Liver (tissue), 9 donors: ENCODE results near the gene STAP2. TPM values are rescaled to one million over a fixed set of nuclear protein-coding genes. Genes with fewer than 3 reads are reported as not detected.

Experiments used
- DNase-seq: peaks from one replicate; pipeline ENCODE4 v3.0.0-alpha.2; 2017; ENCODE audit warnings: low spot score
- H3K27ac ChIP-seq, 2 donors: one replicate each; pipeline ENCODE4 v1.7.0; 2013; ENCODE audit warnings: inconsistent platforms in 2 of 2, low read length in 2 of 2, control low read depth in 1 of 2, low read depth in 1 of 2, mild to moderate bottlenecking in 1 of 2
- H3K27me3 ChIP-seq, 4 donors: one replicate each; pipeline versions ENCODE4 v1.6.1 to v1.7.0; 2013; ENCODE audit warnings: low read length in 3 of 4, inconsistent platforms in 1 of 4, mild to moderate bottlenecking in 1 of 4, moderate library complexity in 1 of 4; ENCODE audit not compliant: control insufficient read depth in 4 of 4, insufficient read depth in 4 of 4
- H3K36me3 ChIP-seq, 4 donors: one replicate each; pipeline versions ENCODE4 v1.6.1 to v1.7.0; 2013; ENCODE audit warnings: low read length in 3 of 4, mild to moderate bottlenecking in 3 of 4, low read depth in 1 of 4, moderate library complexity in 1 of 4; ENCODE audit not compliant: control insufficient read depth in 4 of 4, insufficient read depth in 3 of 4
- H3K4me1 ChIP-seq, 4 donors: one replicate each; pipeline versions ENCODE4 v1.6.1 to v1.7.0; 2013; ENCODE audit warnings: low read length in 3 of 4, mild to moderate bottlenecking in 3 of 4, moderate library complexity in 1 of 4; ENCODE audit not compliant: control insufficient read depth in 4 of 4, insufficient read depth in 4 of 4
- H3K4me3 ChIP-seq, 3 donors: one replicate each; pipeline versions ENCODE4 v1.6.1 to v1.7.0; 2013; ENCODE audit warnings: low read length in 3 of 3, control low read depth in 1 of 3, low read depth in 1 of 3, mild to moderate bottlenecking in 1 of 3
- H3K9ac ChIP-seq, 2 donors: one replicate each; pipeline ENCODE4 v1.7.0; 2013; ENCODE audit warnings: low read length in 2 of 2, mild to moderate bottlenecking in 2 of 2, moderate library complexity in 2 of 2, control low read depth in 1 of 2, low read depth in 1 of 2
- H3K9me3 ChIP-seq, 4 donors: one replicate each; pipeline versions ENCODE4 v1.6.1 to v1.7.0; 2013; ENCODE audit warnings: low read length in 3 of 4; ENCODE audit not compliant: control insufficient read depth in 4 of 4
- ATF3 ChIP-seq: IDR thresholded peaks from 2 replicates; pipeline ENCODE4 v1.6.1; 2016; ENCODE audit warnings: antibody characterized with exemption
- HNF4A ChIP-seq, 2 donors: conservative IDR thresholded peaks; 2 replicates each; pipeline ENCODE4 v1.6.1; 2016; ENCODE audit warnings: antibody characterized with exemption in 2 of 2, mild to moderate bottlenecking in 2 of 2
- HNF4G ChIP-seq: IDR thresholded peaks from 2 replicates; pipeline ENCODE4 v1.6.1; 2016; ENCODE audit warnings: antibody characterized with exemption
- JUND ChIP-seq, 2 donors: IDR thresholded peaks; 2 replicates each; pipeline ENCODE4 v1.6.1; 2016; ENCODE audit warnings: antibody characterized with exemption in 2 of 2
- RAD21 ChIP-seq, 2 donors: IDR thresholded peaks; 2 replicates each; pipeline ENCODE4 v1.6.1; 2016; ENCODE audit warnings: antibody characterized with exemption in 2 of 2, mild to moderate bottlenecking in 2 of 2
- REST ChIP-seq: IDR thresholded peaks from 2 replicates; pipeline ENCODE4 v1.6.1; 2016; ENCODE audit warnings: antibody characterized with exemption, mild to moderate bottlenecking
- SP1 ChIP-seq: IDR thresholded peaks from 2 replicates; pipeline ENCODE4 v1.6.1; 2018; ENCODE audit warnings: antibody characterized with exemption, mild to moderate bottlenecking
- TAF1 ChIP-seq: conservative IDR thresholded peaks from 2 replicates; pipeline ENCODE4 v1.6.1; 2016; ENCODE audit warnings: antibody characterized with exemption, mild to moderate bottlenecking
- ZBTB33 ChIP-seq: IDR thresholded peaks from 2 replicates; pipeline ENCODE4 v1.6.1; 2016; ENCODE audit warnings: antibody characterized with exemption
- WGBS: extraction: QIAGEN DNeasy Blood & Tissue Kit; methylation state at CpG from one replicate; pipeline ENCODE4 v1.1.7; 2013; 5-methylcytosine and 5-hydroxymethylcytosine counted together
- polyA plus RNA-seq, 2 donors: library from polyadenylated mRNA; stranded (reverse) in 1 of 2; unstranded in 1 of 2; fragments of 200-250 nt in 1 of 2; fragments of >200 nt in 1 of 2; fragmentation: Nextera tagmentation in 1 of 2; extraction: Ambion mirVana in 1 of 2; gene quantifications; one replicate each; pipeline versions ENCODE4 v1.2.1 to v1.2.3, GENCODE V29; 2013 to 2015
- total RNA-seq, 2 donors: library from RNA; depleted of rRNA; stranded (reverse); fragments of >200 nt; gene quantifications; one replicate each; pipeline ENCODE4 v1.2.3, GENCODE V29; 2014
- TF ChIP-seq, protein P1 (sequence below): IDR thresholded peaks from 2 replicates; pipeline ENCODE4 v1.6.1; 2016; ENCODE audit warnings: antibody characterized with exemption
- TF ChIP-seq, protein P2 (sequence below): fragments of 150-350 bp; IDR thresholded peaks from 2 replicates; pipeline ENCODE4 v1.5.1; 2017; ENCODE audit warnings: improper control_type of control experiment, low read depth, low read length; ENCODE audit not compliant: missing input control
- donor health status: healthy.
- donor health status: healthy.
- donor health status: healthy.
- donor health status: healthy.
- donor health status: healthy.

The STAP2 gene
- total and polyA plus RNA-seq, 4 donors, result 8.6 to 26.4 (median 24.0) TPM

DNA sequence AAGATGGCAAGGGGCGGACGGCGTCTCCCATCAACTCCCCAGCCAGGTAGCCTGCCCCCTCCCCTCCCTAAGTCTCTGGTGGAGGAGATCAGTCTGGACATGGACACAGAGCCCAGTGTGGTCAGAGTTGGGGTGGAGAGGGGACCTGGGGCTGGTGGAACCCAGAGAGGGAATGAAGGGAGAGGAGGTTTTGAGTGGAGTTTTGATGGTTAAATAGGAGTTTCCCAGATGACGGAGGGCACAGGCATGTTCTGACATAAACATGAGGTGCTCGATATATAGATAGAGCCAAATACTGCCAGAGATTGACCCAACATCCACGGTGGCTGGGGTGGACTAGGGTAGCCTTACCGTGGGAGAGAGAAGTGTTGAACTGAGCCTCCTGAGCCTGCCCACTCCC is 20.2 kb downstream of the STAP2 start (continued):
- TF ChIP-seq ATF3 (no peak), SP1 (no peak), TAF1 (no peak), ZBTB33 (no peak), HNF4A (conservative IDR thresholded peaks at IDR 0.05) (no peak)
- TF ChIP-seq, protein P1, sequence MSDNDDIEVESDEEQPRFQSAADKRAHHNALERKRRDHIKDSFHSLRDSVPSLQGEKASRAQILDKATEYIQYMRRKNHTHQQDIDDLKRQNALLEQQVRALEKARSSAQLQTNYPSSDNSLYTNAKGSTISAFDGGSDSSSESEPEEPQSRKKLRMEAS, result no peak

DNA sequence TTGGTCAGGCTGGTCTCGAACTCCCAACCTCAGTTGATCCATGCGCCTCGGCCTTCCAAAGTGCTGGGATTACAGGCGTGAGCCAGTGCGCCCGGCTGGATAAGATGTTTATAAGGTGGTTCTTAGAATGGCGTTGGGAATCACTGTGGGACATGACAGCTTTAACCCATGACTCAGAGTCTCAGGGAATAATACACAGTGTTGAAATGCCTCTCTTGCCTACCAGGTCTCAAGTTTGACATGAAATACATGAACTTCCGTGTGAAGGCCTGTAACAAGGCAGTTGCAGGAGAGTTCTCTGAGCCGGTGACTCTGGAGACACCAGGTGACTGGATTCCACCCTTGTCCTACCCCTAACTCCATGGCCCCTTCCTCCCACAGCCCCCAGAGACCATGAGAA is 21.7 kb downstream of the STAP2 start:
- DNase-seq, result no peak
- whole genome bisulfite sequencing, result 92% methylated on average over 9 of the region's 9 CpGs
- no peak overlapping the region for H3K27ac ChIP-seq
- H3K36me3 ChIP-seq, result no peaks in the 10 kb centered on the region
- no peaks in the 10 kb centered on the region for H3K27me3 ChIP-seq
- TF ChIP-seq ZBTB33, result no peak
- no peak for TF ChIP-seq SP1
- no peak for TF ChIP-seq TAF1
- TF ChIP-seq, protein P2, sequence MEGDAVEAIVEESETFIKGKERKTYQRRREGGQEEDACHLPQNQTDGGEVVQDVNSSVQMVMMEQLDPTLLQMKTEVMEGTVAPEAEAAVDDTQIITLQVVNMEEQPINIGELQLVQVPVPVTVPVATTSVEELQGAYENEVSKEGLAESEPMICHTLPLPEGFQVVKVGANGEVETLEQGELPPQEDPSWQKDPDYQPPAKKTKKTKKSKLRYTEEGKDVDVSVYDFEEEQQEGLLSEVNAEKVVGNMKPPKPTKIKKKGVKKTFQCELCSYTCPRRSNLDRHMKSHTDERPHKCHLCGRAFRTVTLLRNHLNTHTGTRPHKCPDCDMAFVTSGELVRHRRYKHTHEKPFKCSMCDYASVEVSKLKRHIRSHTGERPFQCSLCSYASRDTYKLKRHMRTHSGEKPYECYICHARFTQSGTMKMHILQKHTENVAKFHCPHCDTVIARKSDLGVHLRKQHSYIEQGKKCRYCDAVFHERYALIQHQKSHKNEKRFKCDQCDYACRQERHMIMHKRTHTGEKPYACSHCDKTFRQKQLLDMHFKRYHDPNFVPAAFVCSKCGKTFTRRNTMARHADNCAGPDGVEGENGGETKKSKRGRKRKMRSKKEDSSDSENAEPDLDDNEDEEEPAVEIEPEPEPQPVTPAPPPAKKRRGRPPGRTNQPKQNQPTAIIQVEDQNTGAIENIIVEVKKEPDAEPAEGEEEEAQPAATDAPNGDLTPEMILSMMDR, result no peak
- TF ChIP-seq JUND (IDR thresholded peaks at IDR 0.05), result no peak
- no peak for TF ChIP-seq HNF4G
- H3K9ac ChIP-seq, result no peak overlapping the region
- peaks cover 0 to 3% (median 0%) of the 10 kb centered on the region in 4 donors for H3K9me3 ChIP-seq
- peaks cover 0 to 5% (median 5%) of the 10 kb centered on the region in 4 donors for H3K4me1 ChIP-seq
- no peak overlapping the region for H3K4me3 ChIP-seq

- H3K36me3 ChIP-seq, result no peaks in the 10 kb centered on the region
- WGBS, result 16% methylated on average over 12 of the region's 12 CpGs
- H3K27ac ChIP-seq, result peak overlapping the region in 1 of 2 donors; percentile 31
- peaks cover 0 to 5% (median 5%) of the 10 kb centered on the region in 4 donors for H3K4me1 ChIP-seq
- no peaks in the 10 kb centered on the region for H3K27me3 ChIP-seq
- H3K9me3 ChIP-seq, result no peaks in the 10 kb centered on the region
- no peak for DNase-seq
- peak overlapping the region in 1 of 2 donors; percentile 47 for H3K9ac ChIP-seq
- H3K4me3 ChIP-seq, result peak overlapping the region in 2 of 3 donors; percentile 30 to 43
- TF ChIP-seq RAD21 (IDR thresholded peaks at IDR 0.05), result peak; percentile 6 to 18
- no peak for TF ChIP-seq REST
- TF ChIP-seq HNF4A (conservative IDR thresholded peaks at IDR 0.05), result no peak
These were observed 24.7 kb downstream of the STAP2 start for GRCh38 chr19:4313847-4314490.
